Stromal cell of bone marrow (primary cell): ENCODE results near the gene IFT20.
A peak's percentile ranks its signal among the peaks of the same experiment; 100 is the strongest.
"Not testable (repeated sequence)": the region's sequence is repeated elsewhere in the genome, so short reads cannot be mapped to it uniquely, and the experiment has no call there.

ENCODE experiments used
- DNase-seq: peaks from one replicate; pipeline ENCODE4 v3.0.0-alpha.2; 2012; ENCODE audit warnings: low read depth

The IFT20 gene

DNA sequence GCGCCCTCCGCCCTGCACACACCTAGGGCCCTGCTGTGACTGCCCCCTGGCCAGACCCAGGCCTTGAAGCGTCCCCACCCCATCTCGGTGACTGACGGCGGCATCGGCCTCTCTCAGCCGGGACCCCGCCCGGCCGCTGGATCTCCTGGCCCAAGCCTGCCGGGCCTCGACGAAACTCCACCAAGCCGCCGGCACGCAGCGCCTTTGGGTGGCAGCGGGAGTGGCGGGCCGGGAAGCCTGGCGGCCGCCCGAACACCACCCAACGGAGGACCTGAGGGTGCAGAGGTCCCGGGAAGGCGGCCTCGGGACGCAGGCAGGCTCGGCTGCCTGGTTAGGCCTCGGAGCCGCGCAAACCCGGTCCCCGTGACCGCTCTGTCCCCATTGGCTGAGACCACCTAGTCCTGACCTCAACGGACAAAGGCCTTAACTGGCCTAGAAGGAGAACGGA lies 28.3 kb downstream of the IFT20 start:
- DNase-seq = no peak

GRCh38 chr17:28298449-28298848 lies 36.8 kb downstream of the IFT20 start:
- DNase-seq = no peak

- DNase-seq = no peak
Observed at GRCh38 chr17:28295677-28296578, 39.3 kb downstream of the IFT20 start.

GRCh38 chr17:28293994-28294393 lies 41.3 kb downstream of the IFT20 start:
- no peak for DNase-seq

- not testable (repeated sequence) for DNase-seq
Observed at GRCh38 chr17:28292878-28293277, 42.4 kb downstream of the IFT20 start.

DNA sequence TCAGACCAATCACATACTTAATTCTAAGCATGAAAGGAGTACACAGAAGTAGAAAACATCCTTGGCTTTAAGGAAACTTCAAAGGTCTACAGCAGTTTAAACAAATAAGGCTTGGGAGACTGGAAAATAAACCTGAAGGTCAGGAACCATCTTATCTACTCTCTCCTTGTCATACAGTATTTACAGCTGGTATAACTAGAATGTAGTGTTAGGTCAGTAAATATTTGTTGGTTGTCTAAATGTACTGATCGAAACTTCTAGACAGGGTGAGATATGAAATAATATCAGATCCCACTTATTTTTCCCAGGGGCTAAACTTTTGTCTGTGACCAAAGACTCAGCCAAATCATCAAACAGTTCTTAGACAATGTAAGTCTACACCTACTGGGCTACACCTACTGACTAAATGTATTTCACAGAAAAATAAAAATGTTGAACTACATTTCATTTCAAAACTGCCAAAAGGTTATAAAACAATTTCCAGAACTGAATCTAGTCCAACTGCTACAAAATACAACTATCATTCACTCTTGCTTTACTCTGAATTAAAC lies 43.4 kb downstream of the IFT20 start:
- no peak for DNase-seq

DNA sequence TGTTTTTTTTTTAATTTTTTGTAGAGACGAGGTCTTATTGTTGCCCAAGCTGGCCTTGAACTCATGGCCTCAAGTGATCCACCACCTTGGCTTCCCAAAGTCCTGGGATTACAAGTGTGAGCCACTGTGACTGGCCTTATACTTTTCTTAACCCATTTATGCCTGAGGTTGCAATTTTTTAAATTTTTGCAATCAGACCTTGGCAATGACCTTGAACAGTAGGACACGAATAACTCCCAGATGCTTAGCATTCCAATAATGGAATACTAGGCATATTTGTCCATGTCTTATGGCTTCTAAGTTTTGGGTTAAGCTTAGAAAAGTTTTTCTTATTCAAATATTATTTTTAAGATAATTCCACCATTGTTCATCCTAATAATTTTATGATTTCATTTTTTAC lies 44.6 kb downstream of the IFT20 start:
- no peak for DNase-seq

GRCh38 chr17:28285965-28286364 lies 49.3 kb downstream of the IFT20 start:
- DNase-seq = no peak

DNA sequence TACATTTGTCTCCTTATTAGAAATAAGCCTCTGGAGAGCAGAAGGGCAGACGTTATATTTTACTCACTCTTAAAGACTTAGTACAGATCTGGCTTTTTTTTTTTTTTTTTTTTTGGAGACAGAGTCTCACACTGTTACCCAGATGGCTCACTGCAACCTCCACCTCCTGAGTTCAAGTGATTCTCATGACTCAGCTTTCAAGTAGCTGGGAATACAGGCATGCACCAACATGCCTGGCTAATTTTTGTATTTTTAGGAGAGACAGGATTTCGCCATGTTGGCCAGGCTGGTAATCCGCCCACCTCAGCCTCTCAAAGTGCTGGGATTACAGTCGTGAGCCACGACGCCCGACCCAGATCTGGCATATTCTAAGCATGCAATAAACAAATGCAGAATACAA lies 52.7 kb downstream of the IFT20 start:
- peak; percentile 67 for DNase-seq

DNA sequence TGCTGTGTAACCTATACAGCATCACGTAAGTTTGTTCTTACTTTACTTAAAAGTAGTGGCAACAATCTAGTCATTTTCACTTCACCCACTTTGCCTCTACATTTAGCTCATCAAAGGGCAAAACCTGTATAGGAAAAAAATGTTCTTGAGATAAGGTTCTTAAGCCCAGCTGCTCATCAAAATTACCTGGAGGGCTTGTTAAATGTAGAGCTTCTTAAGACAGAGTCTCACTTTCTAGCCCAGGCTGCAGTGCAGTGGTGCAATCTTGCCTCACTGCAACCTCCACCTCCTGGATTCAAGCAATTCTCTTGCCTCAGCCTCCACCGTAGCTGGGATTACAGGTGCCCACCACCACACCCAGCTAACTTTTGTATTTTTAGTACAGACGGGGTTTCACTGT lies 54.4 kb downstream of the IFT20 start:
- no peak for DNase-seq

- peak; percentile 14 for DNase-seq
Observed at GRCh38 chr17:28279411-28279810, 55.9 kb downstream of the IFT20 start.
